HepG2 (cell line): ENCODE data around the gene MLST8. TPM values are rescaled to one million over a fixed set of nuclear protein-coding genes. Genes with fewer than 3 reads are reported as not detected.
A peak's percentile ranks its signal among the peaks of the same experiment; 100 is the strongest.

Source experiments
- AGO1 ChIP-seq: fragments of 200-400 bp; formaldehyde crosslinking; IDR thresholded peaks from 2 replicates; pipeline ENCODE4 v1.6.1; 2017; ENCODE audit warnings: mild to moderate bottlenecking, low read depth, low read length, moderate library complexity; ENCODE audit not compliant: poor library complexity, severe bottlenecking
- AGO2 ChIP-seq: fragments of 200-400 bp; formaldehyde crosslinking; optimal IDR thresholded peaks from 2 replicates; pipeline ENCODE3; 2017; ENCODE audit warnings: mild to moderate bottlenecking, low read depth, low read length, moderate library complexity
- CBFB ChIP-seq: sonication (generic); formaldehyde crosslinking; IDR thresholded peaks from 2 replicates; pipeline ENCODE4 v1.4.0; 2020; ENCODE audit warnings: missing genetic modification reagents
- CEBPZ ChIP-seq: IDR thresholded peaks from 2 replicates; pipeline ENCODE4 v1.6.1; 2012; ENCODE audit warnings: low read length, improper control_type of control experiment
- ETV5 ChIP-seq: IDR thresholded peaks from 2 replicates; pipeline ENCODE4 v1.6.1; 2018; ENCODE audit warnings: missing biosample characterization, missing genetic modification reagents, inconsistent platforms, borderline replicate concordance
- GPBP1L1 ChIP-seq: sonication (generic); formaldehyde crosslinking; IDR thresholded peaks from 2 replicates; pipeline ENCODE4 v1.5.0; 2020; ENCODE audit warnings: mild to moderate bottlenecking, missing genetic modification reagents
- HMGXB3 ChIP-seq: sonication (generic); formaldehyde crosslinking; IDR thresholded peaks from 2 replicates; pipeline ENCODE4 v1.4.0; 2020; ENCODE audit warnings: missing genetic modification reagents, borderline replicate concordance
- KDM6A ChIP-seq: IDR thresholded peaks from 2 replicates; pipeline ENCODE4 v1.6.1; 2016; ENCODE audit warnings: low read depth
- MAFG ChIP-seq: sonication (generic); formaldehyde crosslinking; IDR thresholded peaks from 2 replicates; pipeline ENCODE4 v1.5.1; 2020; ENCODE audit warnings: mild to moderate bottlenecking, missing genetic modification reagents
- NCOA5 ChIP-seq: sonication (generic); formaldehyde crosslinking; IDR thresholded peaks from 2 replicates; pipeline ENCODE4 v1.4.0; 2020; ENCODE audit warnings: missing genetic modification reagents
- NFYC ChIP-seq: IDR thresholded peaks from 2 replicates; pipeline ENCODE4 v1.6.1; 2016; ENCODE audit warnings: missing genetic modification reagents, missing compliant biosample characterization
- NKX3-1 ChIP-seq: sonication (generic); formaldehyde crosslinking; IDR thresholded peaks from 2 replicates; pipeline ENCODE4 v1.5.0; 2020; ENCODE audit warnings: missing genetic modification reagents
- RBFOX2 ChIP-seq: fragments of 200-400 bp; formaldehyde crosslinking; IDR thresholded peaks from 2 replicates; pipeline ENCODE4 v1.6.1; 2017; ENCODE audit warnings: low read depth, mild to moderate bottlenecking, low read length
- SRY ChIP-seq: sonication (generic); formaldehyde crosslinking; IDR thresholded peaks from 2 replicates; pipeline ENCODE4 v1.8.0; 2022; ENCODE audit warnings: mild to moderate bottlenecking, missing genetic modification reagents
- TEAD2 ChIP-seq: sonication (generic); formaldehyde crosslinking; IDR thresholded peaks from 2 replicates; pipeline ENCODE4 v1.9.0; 2021; ENCODE audit warnings: missing genetic modification reagents
- ZBTB7A ChIP-seq: sonication (generic); formaldehyde crosslinking; IDR thresholded peaks from 2 replicates; pipeline ENCODE4 v1.8.0; 2022; ENCODE audit warnings: mild to moderate bottlenecking, missing genetic modification reagents
- ZNF121 ChIP-seq: sonication (generic); formaldehyde crosslinking; IDR thresholded peaks from 2 replicates; pipeline ENCODE4 v1.5.0; 2020; ENCODE audit warnings: mild to moderate bottlenecking, missing genetic modification reagents
- ZNF224 ChIP-seq: sonication (generic); formaldehyde crosslinking; IDR thresholded peaks from 2 replicates; pipeline ENCODE4 v1.5.0; 2020; ENCODE audit warnings: mild to moderate bottlenecking, missing genetic modification reagents
- ZNF333 ChIP-seq: sonication (generic); formaldehyde crosslinking; IDR thresholded peaks from 2 replicates; pipeline ENCODE4 v1.4.0; 2020; ENCODE audit warnings: mild to moderate bottlenecking, missing genetic modification reagents, borderline replicate concordance
- ZNF619 ChIP-seq: sonication (generic); formaldehyde crosslinking; IDR thresholded peaks from 2 replicates; pipeline ENCODE4 v1.4.0; 2020; ENCODE audit warnings: mild to moderate bottlenecking, missing genetic modification reagents
- polyA plus RNA-seq, 8 experiments: library from polyadenylated mRNA; depleted of rRNA in 3 of 8; stranded (reverse) in 7 of 8; unstranded in 1 of 8; fragments of >200 nt; fragmentation: Illumina TruSeq in 4 of 8; extraction: Trizol in 4 of 8; gene quantifications; 2 replicates each; pipeline versions ENCODE4 v1.2.1 to v1.2.3, GENCODE V29; 2011 to 2016; ENCODE audit warnings: low read depth in 4 of 8, missing spikeins in 1 of 8, mixed read lengths in 1 of 8; ENCODE audit not compliant: insufficient read depth in 1 of 8
- total RNA-seq, 5 experiments: library from RNA; depleted of rRNA; stranded (reverse); fragments of >200 nt; fragmentation: Illumina TruSeq; extraction: Trizol; gene quantifications; 2 replicates each; pipeline ENCODE4 v1.2.3, GENCODE V29; 2016; ENCODE audit warnings: low read depth in 1 of 5

MLST8 gene
- total and polyA plus RNA-seq, 2 of the 13 experiments (the other 11 are each of a cell fraction or from before 2014, with no cell fraction given), result 30.8 to 72.7 TPM

- peak; percentile 75 for TF ChIP-seq AGO2
- TF ChIP-seq ZNF333 (CRISPR knock-in tag), result no peak
- TF ChIP-seq NFYC, result no peak
- 0 out of 2 replicates have a peak, but pooled peaks have one; percentile 35 for TF ChIP-seq SRY (CRISPR knock-in tag)
- no peak for TF ChIP-seq ZBTB7A
- no peak for TF ChIP-seq CBFB (CRISPR knock-in tag)
- 0 out of 2 replicates have a peak, but pooled peaks have one; percentile 20 for TF ChIP-seq RBFOX2
- TF ChIP-seq NCOA5 (CRISPR knock-in tag), result no peak
- no peak for TF ChIP-seq ETV5
- no peak for TF ChIP-seq GPBP1L1 (CRISPR knock-in tag)
- no peak for TF ChIP-seq KDM6A
- no peak for TF ChIP-seq ZNF121 (CRISPR knock-in tag)
- no peak for TF ChIP-seq TEAD2 (CRISPR knock-in tag)
- no peak for TF ChIP-seq MAFG (CRISPR knock-in tag)
- no peak for TF ChIP-seq ZNF224
- TF ChIP-seq AGO1, result peak; percentile 83
- no peak for TF ChIP-seq CEBPZ
- no peak for TF ChIP-seq HMGXB3 (CRISPR knock-in tag)
- TF ChIP-seq NKX3-1 (CRISPR knock-in tag), result no peak
- TF ChIP-seq ZNF619 (CRISPR knock-in tag), result no peak
Measured at GRCh38 chr16:2236337-2237101, 31.3 kb downstream of the MLST8 start, which contains the start of gene DNASE1L2 (continued).
